GM18870 (cell line): Measurements from ENCODE around the gene TANGO2.

Experiments used
- ATAC-seq: cut with Tn5 transposase; IDR thresholded peaks from one replicate; pipeline ENCODE4 v1.9.1; 2021; ENCODE audit warnings: moderate library complexity; ENCODE audit not compliant: unreplicated experiment

TANGO2 gene

DNA sequence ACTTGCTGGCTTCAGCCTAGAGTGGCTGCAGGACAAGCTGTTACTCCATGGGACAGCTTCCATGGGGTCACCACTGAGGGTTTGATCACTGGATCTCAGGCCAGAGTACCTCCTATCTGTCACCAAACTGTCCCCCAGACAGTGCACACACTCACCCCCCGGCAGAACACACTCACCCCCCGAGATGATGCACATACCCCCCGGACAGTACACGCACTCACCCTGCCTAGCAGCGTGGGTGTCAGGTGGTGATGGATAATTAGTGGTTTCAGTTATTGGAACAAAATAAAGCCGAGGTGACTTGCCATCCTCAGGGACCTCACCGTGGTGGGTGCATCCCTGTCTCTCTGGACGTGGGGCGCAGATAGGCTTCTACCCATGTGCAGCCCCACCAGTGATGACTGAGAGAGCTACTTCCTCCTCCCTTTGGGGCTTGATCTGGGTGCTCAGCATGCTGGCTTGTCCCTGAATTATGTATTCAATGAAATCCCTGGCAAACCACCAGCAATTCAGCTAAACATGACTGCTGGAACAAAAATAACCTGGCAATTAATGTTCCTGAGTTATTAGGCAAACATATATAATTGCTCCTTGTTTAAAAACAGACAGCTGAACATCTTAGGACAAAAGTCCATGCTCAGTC is 18.9 kb downstream of the TANGO2 start:
- ATAC-seq = no peak

DNA sequence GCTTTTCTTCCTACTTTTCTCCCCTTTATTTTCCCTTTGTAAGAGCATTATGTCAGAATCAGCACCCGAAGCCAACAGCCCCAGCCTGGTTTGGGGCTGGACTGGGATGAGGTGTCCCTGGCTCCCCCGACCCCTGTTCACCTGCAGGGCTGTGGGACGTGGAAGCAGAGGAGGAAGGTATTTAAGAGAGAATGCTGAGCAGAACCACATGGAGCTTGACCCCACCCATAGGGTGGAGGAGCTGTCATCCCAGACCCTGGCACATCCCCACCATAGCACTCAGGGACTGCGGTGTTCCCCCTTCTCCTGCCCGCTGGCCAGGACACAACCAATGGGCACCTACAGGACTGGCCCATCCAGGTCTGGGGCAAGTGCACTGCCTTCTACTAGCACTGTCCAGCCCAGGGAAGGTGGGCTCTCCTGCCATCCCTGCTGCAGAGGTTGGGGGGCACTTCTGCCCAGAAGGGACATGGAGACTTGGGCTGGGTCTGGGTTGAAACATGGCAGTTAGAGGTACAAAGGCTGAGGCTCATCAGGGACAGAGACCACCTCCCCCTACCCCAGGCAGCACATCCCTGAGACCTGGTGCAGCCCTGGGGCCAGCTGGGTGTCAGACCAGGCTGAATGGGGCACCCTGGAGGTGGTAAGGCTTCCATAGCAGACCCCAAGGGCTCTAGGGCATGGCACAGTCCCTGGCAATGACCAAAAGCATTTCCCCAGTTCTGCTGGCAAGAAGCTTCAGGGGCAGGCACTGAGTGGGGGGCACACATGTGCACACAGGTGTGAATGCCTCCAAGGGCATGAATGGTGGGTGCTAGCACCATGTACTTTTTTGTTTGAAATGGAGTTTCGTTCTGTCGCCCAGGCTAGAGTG is 19.7 kb downstream of the TANGO2 start:
- ATAC-seq = no peak

DNA sequence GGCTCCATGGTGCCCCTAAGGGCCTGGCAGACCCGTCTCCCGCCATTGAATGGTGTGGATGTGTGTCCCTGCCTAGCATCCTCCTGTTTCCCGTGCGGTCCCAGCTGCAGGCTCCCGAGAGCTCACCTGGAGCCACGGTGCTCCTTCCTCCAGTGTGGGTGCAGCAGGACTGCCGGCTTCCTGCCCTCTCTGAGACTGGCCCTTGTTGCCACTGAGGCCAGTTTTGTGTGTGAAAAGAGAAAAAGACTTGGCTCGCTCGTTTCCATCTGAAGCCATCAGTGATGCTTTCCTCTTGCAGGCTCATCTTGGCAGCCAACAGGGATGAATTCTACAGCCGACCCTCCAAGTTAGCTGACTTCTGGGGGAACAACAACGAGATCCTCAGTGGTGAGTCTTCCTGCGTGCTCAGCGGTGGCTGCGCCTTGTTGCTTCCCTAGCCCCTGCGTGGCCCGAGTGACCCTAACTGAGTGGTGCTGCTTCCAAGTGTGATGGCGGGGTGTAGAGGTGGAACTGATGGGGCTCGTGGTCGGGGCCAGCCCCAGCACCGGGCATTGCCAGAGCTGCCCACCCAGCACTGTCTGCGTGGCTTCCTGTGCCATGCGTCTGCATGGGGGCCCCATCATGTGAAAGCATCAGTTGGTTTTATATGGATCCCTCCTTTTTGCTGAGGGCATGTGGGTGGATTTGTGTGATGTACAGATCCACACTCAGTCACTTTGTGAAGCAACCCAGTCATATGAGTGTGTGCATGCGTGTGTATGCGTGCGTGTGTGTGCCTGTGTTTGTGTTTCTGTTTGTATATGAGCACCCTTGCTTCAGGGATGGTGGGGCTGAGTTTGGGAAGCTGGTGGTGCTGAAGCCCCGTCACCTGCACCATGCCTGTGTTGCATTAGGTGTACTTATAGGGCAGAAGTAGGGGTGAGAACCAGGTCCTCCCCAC is 22.4 kb downstream of the TANGO2 start:
- no peak for ATAC-seq

DNA sequence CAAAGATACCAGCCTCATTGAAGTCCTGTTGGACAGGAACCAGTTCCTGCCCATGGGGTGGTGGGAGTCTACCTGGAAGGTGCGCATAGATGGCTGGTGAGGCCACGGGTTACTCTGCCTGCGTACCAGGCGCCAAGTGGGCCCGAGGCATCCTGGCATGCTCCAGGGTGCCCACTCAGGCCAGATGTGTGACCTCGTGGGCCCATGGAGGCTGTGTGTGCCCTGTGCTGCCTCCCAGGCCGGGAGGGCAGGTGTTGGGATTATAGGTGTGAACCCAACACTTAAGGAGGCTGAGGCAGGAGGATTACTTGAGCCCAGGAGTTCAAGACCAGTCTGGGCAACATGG is 23.1 kb downstream of the TANGO2 start:
- ATAC-seq = no peak

DNA sequence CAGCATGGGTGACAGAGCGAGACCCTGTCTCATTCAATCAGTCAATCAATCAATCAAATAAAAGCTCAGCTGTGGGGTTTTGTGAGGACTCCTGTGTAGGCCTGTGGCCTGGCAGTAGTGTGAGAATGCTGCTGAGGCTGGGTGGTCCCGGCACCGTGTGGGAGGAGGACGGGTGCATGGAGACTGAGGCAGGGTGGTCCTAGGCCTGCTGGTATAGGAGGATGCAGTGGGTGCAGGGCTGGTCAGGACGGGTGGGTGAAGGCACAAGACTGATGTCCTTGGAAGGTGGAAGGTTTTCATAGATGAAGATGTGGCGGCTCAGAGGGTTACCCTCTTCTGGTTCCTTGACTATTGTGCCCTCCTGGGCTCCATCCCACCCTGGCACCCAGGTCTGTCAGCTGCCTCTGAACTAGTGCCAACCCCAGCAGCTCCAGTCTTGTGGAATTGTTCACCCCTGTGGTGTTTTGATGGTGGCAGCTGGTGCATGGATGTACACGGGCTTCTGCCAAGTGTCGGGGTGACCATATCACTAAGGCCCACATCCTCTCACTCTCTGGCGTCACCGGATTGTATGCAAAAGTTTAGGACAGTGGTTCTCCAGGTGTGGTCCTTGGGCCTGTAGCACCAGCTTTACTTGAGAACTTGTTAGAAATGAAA is 23.7 kb downstream of the TANGO2 start:
- ATAC-seq = no peak

DNA sequence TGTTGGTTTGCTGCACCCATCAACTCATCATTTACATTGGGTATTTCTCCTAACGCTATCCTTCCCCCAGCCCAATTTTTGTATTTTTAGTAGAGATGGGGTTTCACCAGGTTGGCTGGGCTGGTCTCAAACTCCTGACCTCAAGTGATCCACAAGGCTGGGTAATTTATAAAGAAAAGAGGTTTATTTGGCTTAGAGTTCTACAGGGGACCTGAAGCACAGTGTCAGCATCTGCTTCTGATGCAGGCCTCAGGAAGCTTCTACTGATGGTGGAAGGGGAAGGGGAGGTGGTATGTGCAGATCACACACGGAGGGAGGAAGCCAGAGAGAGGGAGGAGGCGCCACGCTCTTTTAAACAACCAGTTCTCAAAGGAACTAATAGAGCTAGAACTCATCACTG is 25.8 kb downstream of the TANGO2 start:
- no peak for ATAC-seq

DNA sequence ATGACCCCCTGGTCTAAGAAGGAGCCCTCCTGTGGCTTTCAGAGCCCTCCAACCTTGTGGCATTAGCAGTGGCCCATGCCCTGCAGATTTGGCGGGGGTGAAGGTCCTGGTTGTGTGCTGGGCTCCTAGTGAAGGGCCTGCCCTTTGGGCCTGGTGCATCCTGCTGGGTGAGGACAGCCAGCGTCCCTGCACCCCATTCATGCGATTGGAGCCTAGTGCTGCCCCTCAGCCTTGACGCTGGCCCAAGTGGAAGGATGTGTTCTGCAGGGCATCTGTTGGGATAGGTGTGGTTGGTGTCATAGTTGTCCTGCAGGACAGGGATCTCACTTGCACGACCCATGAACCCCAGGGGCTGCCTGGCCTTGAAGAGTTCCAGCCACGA is 31.0 kb downstream of the TANGO2 start:
- ATAC-seq = no peak

DNA sequence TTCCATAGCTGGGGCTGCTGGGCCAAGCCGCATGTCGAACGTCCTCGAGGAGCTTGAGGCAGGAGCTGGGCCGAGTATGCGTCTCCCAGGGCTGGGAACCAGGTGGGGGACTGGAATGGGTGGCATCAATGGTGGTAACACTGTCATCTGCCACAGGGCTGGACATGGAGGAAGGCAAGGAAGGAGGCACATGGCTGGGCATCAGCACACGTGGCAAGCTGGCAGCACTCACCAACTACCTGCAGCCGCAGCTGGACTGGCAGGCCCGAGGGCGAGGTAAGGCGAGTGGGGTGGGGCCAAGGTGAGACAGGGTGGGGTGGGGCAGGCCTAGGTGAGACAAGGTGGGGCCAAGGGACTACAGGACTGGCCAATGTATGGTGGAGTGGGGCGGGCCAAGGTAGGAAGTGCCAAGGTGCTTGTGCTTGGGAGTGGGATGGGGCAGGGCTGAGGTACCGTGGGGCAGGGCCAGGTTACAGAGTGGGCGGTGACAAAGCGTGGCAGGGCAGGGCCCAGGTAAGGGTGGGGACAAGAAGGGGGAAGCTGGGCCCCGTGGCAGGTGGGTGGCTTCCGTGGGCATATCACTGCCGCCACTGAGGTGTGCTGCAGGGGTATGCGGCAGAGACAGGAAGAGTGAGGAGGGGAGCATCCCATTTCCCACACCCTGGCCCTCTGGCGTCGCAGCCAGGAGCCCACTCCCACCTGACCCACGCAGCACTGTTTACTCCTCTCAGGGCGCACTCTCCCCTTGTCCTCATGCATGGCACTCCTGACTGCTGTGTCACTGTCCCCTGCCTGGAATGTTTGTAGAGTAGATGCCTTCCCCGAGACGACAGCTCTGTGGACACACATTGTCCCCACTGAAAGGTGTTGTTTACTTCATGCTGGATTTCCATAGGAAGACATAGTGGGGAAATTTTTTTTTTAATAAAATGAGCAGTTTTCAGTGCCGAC is 31.7 kb downstream of the TANGO2 start:
- ATAC-seq = no peak

DNA sequence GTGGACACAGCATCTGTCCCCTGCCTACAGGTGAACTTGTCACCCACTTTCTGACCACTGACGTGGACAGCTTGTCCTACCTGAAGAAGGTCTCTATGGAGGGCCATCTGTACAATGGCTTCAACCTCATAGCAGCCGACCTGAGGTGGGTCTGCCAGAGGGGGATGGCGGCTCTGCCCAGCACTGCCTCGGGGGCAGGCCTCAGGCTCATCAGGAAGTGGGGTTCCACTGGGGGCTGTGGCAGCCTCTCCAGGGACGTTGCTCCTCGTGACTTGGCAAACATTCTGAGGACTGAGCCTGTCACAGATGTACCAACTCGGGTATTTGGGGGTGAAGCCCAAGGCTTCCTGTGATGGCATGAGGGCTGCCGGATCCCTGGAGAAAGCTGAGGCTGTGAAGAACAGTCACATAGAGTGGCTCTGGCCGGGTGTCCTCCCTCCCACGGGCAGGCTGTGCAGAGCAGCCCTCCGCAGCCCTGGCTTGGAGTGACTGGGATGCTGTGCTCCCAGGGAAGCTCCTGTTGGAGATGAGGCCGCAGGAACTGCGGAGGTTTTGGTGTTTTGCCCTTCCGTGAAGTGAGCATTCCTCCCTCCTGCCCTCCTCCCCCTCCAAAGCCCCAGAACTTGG is 32.6 kb downstream of the TANGO2 start:
- no peak for ATAC-seq

DNA sequence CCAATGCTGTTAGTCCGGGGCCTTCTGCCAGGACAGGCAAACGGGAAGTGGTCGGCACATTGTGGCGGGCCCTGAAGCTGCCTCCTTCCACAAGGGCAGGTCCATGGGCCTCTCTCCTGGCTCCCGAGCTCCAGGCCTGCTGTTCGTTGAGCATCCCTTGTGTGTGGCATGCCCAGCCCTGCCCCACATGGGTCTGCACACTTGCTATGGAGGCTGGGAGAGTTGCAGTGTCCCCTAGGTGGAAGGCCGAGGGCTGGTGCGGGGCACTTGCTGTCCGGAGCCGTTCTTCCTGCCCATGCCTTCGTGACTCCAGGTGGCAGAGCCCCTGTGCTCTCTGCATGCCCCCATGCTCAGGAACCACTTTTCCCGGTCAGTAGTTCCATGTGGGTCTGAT is 33.1 kb downstream of the TANGO2 start:
- ATAC-seq = no peak

DNA sequence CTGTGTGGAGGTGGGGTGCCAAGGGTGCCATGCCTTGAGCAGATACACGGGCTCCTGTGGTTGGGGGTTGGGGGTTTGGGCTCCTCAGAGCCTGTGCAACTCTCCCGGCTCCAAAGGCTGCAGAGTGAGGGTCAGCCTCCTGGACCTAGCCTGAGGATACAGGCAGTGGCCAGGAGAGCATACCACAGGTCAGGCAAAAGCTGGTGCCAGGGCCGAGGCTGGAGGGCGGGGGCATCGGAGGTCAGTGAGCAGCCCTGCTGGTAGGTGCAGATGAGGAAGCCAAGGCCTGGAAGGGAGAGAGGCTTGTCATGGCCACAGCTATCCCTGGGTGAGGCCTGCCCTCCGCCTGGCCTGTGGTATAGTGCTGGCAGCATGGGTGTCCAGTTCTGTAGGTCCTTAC is 33.6 kb downstream of the TANGO2 start:
- no peak for ATAC-seq

DNA sequence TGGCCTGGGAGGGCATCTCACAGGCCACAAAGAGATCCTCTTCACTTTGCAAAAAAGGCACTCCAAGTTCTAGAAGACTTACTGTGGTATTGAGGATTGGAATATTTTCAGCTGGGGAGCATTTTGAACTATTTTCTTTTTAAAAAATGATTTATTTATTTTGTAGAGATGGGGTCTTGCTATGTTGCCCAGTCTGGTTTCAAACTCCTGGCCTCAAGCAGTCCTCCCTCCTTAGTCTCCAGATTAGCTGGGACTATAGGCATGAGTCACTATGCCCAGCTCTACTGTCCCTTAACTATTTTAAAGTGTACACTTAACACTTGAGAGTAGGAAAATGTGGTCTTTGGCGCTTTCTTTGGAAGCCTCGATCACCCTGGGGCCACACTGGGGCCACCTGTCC is 34.2 kb downstream of the TANGO2 start:
- ATAC-seq = no peak

DNA sequence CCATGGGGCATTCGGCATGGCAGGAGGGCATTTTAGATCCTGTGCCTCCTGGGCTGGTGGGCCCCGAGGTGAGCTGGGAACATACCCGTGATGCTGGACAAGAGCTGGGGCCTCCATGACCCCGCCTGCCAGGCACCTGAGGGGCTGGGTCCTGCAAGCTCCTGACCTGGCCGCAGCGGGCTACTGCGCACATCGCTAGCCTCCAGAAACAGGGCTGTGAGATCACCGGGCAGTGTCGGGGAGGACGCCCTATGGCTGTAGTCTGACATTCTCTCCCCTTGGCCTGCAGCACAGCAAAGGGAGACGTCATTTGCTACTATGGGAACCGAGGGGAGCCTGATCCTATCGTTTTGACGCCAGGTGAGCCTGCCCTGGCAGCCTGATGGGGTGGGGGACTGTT is 34.7 kb downstream of the TANGO2 start:
- no peak for ATAC-seq

DNA sequence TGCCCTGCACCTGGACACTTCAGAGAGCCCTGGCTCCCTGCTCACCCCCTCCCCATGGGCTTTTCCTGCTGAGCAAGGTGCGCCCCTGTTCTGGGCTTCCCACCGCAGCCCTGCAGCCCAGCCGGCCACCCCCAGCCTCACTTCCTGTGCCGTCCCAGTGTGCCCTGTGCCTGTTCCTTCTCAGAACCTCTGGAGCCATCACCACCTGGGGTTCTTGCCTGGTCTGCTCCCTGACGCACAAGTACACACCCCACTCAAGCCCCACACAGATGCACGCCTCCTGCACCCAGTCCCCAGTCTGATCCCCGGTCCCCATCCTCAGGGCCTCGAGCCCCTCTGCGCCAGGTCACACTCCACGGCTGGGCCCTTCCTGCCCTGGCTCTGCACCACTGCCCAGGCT is 35.3 kb downstream of the TANGO2 start:
- ATAC-seq = no peak

DNA sequence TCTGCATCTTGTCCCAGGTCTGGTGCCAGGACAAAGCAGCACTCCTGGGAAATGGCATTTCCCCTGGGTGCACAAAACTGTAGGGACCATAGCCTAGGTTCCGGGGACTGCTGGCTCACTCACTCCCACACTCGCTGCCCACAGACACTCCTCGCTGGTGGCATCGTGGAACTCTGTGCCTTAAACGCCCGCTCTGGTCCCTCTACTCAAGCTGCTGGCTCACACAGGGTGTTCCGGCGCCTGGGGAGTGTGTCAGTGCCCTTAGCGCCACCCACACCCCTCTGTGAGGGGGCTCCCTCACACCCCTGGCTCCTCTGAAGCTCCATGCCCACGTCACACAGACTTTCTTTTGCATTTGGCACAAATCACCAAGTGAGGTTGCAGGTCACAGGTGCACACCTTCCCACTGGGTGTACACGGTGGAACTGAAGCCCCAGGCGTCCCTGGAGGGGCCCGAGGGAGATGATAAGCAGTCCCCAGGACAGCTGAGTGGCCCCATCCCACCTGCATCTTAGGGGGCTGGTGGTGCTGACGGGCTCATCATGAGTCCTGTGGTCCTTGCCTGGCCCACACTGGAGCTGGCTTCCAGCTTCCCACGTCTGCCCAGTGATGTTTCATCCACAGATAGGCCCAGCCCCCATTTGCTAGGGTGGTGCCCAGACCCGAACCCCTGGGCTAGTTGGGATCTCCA is 35.9 kb downstream of the TANGO2 start:
- no peak for ATAC-seq

DNA sequence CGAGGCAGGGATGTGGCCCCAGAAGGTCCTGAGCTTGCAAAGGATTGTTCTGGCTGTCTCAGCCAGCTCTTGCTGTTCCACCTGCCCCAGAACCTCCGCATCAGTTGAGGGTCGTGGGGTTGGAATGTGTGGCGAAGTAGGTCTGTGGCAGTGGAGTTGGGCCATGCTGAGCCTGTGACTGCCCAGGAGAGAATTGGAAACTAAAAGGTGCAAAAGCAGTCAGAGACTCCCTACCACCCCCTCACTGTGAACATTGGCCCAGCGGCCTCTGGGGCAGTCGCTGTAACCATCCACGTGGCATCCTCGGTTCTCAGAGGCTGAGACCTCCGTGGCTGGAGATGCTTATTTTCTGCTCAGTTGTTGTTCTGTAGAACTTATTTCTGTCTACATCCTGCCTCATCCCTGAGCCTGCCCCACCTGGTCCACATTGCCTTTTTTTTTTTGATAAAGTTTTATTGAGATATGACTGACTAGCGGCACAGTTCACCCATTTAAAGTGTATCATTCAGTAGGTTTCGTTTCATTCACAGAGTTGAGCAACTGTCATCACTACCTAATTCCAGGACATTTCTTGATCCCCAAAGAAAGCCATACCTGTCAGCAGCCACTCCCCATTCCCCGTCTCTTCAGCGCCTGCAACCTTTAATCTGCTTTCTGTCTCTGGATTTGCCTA is 36.8 kb downstream of the TANGO2 start:
- ATAC-seq = no peak

DNA sequence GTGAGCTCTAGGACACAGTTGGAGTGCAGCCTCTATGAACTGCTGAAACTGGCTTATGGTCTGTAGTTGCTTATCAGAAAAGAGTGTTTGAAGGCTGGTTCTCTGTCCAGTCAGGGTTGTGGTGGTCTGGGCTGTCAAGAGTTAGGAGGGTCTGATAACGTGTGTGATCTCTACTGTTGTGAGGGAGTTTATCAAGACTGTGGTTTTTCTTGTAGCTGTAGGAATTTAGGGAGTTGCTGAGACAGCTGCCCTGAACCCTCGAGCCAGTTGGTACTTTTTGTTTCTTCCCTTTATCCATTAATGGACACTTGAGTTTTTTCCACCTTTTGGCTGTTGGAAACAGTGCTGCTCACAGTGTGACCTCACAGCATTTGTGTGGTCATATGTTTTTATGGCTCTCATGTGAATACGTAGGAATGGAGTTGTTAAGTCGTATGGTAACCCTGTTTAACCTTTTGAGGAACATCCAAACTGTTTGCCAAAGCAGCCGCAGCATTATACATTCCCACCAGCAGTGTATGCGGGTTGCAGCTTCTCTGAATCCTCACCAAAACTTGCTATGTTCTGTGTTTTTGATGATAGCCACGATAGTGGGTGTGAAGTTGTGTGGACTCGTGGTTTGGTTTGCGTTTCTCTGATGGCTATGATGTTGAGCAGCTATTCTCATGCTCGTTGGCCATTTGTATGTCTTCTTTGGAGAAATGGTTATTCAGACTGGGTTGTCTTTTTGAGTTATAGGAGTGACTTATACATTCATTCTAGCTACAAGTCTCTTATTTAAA is 38.3 kb downstream of the TANGO2 start:
- no peak for ATAC-seq
